ENCODE results near the gene FGF16. TPM values are rescaled to one million over a fixed set of nuclear protein-coding genes. Genes with fewer than 3 reads are reported as not detected.

Gene FGF16
- total and polyA plus RNA-seq, 3 experiments from 2014 or later: not detected

DNA sequence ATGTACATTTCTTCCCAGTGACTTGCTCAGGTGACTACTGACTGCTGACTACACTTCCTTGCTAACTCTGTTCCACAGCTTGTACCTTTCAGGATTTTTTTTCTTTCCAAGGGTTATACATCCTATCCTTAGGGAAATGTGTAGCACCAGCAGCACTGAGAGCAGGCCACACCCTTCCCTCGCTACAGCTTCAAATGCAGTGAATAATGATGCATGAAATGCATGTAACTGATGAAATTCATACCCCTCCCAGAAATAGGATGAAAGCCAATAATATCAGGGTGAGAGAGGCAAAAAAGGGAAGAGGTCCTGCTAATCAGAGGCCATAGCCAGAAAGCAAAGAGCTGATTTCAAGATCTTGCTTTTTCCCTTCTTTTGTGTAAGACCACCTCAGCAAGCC, 6.2 kb upstream of the FGF16 start:
- H3K9me3 ChIP-seq (ENCODE audit: low read length): no peaks in the 10 kb centered on the region
- POLR2A ChIA-PET: no interaction called here

DNA sequence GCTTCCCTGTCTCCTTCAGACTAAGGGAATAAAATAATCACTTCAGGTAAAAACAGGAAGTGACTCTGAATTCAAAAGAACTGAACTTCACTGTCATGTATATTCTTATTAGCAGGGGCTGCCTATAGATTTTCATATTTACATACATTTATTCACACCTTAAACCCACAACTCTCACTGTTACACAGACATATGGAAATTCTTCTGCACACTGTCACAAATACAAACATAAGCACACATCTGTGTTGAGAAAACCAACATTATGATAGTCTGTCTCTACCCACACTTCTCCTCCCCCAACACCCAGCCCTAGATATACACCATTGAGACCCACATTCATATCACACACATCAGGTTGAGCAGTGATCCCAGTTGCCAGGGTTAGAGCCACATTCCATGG, 5.7 kb upstream of the FGF16 start:
- Histone ChIP-seq H3K9me3 (ENCODE audit: low read length) (no peaks in the 10 kb centered on the region), H3K36me3 (ENCODE audit: insufficient read depth, low read length) (no peaks in the 10 kb centered on the region), H3K27ac (ENCODE audit: low read depth, low read length) (no peak overlapping the region), H3K4me3 (ENCODE audit: low read length) (no peak overlapping the region), H3K4me1 (ENCODE audit: insufficient read depth, low read length) (no peaks in the 10 kb centered on the region), H3K27me3 (ENCODE audit: insufficient read depth, low read length, poor library complexity, severe bottlenecking) (no peaks in the 10 kb centered on the region)
- H3K27me3 Mint-ChIP-seq: peaks cover 9 to 23% of the 10 kb centered on the region in 2 donors
- H3K4me1 Mint-ChIP-seq: peaks cover 3 to 6% (median 4%) of the 10 kb centered on the region in 3 donors
- POLR2A ChIA-PET: no interaction called here
- H3K27ac Mint-ChIP-seq: no peak overlapping the region
- no peaks in the 10 kb centered on the region for H3K36me3 Mint-ChIP-seq
- H3K4me3 Mint-ChIP-seq: no peak overlapping the region
- no peak for DNase-seq
- CTCF ChIA-PET: no interaction called here
- H3K9me3 Mint-ChIP-seq: no peaks in the 10 kb centered on the region

More for the DNA sequence above, 6.2 kb upstream of the FGF16 start:
- no peak for DNase-seq
- Mint-ChIP-seq H3K36me3 (no peaks in the 10 kb centered on the region), H3K4me1 (peaks cover 0 to 3% (median 2%) of the 10 kb centered on the region in 3 donors), H3K9me3 (no peaks in the 10 kb centered on the region), H3K27me3 (peaks cover 9 to 23% of the 10 kb centered on the region in 2 donors), H3K4me3 (no peak overlapping the region), H3K27ac (no peak overlapping the region)
- H3K27ac ChIP-seq (ENCODE audit: low read depth, low read length): no peak overlapping the region
- H3K4me3 ChIP-seq (ENCODE audit: low read length): no peak overlapping the region
- H3K27me3 ChIP-seq (ENCODE audit: insufficient read depth, low read length, poor library complexity, severe bottlenecking): no peaks in the 10 kb centered on the region
- no peaks in the 10 kb centered on the region for H3K36me3 ChIP-seq (ENCODE audit: insufficient read depth, low read length)
- CTCF ChIA-PET: no interaction called here
- no peaks in the 10 kb centered on the region for H3K4me1 ChIP-seq (ENCODE audit: insufficient read depth, low read length)

GRCh38 chrX:77442728-77443127, 4.5 kb upstream of the FGF16 start:
- Histone ChIP-seq H3K36me3 (ENCODE audit: insufficient read depth, low read length) (no peaks in the 10 kb centered on the region), H3K4me3 (ENCODE audit: low read length) (no peak overlapping the region), H3K9me3 (ENCODE audit: low read length) (no peaks in the 10 kb centered on the region), H3K4me1 (ENCODE audit: insufficient read depth, low read length) (no peaks in the 10 kb centered on the region), H3K27ac (ENCODE audit: low read depth, low read length) (no peak overlapping the region), H3K27me3 (ENCODE audit: insufficient read depth, low read length, poor library complexity, severe bottlenecking) (no peaks in the 10 kb centered on the region)
- CTCF ChIA-PET: no interaction called here
- H3K27me3 Mint-ChIP-seq: peaks cover 15 to 23% of the 10 kb centered on the region in 2 donors
- H3K9me3 Mint-ChIP-seq: no peaks in the 10 kb centered on the region
- H3K36me3 Mint-ChIP-seq: no peaks in the 10 kb centered on the region
- H3K4me3 Mint-ChIP-seq: no peak overlapping the region
- no peak for DNase-seq
- H3K4me1 Mint-ChIP-seq: peaks cover 7 to 15% (median 11%) of the 10 kb centered on the region in 3 donors
- H3K27ac Mint-ChIP-seq: no peak overlapping the region
- POLR2A ChIA-PET: no interaction called here

GRCh38 chrX:77444075-77444474, 3.1 kb upstream of the FGF16 start:
- peaks cover 20 to 28% of the 10 kb centered on the region in 2 donors for H3K27me3 Mint-ChIP-seq
- POLR2A ChIA-PET: no interaction called here

GRCh38 chrX:77444545-77444944, 2.6 kb upstream of the FGF16 start:
- Histone ChIP-seq H3K27me3 (ENCODE audit: insufficient read depth, low read length, poor library complexity, severe bottlenecking) (no peaks in the 10 kb centered on the region), H3K9me3 (ENCODE audit: low read length) (no peaks in the 10 kb centered on the region), H3K4me3 (ENCODE audit: low read length) (no peak overlapping the region), H3K4me1 (ENCODE audit: insufficient read depth, low read length) (no peaks in the 10 kb centered on the region), H3K36me3 (ENCODE audit: insufficient read depth, low read length) (no peaks in the 10 kb centered on the region), H3K27ac (ENCODE audit: low read depth, low read length) (no peak overlapping the region)
- ChIA-PET POLR2A (no interaction called here), CTCF (no interaction called here)
- no peak overlapping the region for H3K4me3 Mint-ChIP-seq
- DNase-seq: no peak
- no peak overlapping the region for H3K27ac Mint-ChIP-seq
- H3K36me3 Mint-ChIP-seq: no peaks in the 10 kb centered on the region
- peaks cover 7 to 19% (median 11%) of the 10 kb centered on the region in 3 donors for H3K4me1 Mint-ChIP-seq
- no peaks in the 10 kb centered on the region for H3K9me3 Mint-ChIP-seq
- peaks cover 20 to 29% of the 10 kb centered on the region in 2 donors for H3K27me3 Mint-ChIP-seq

More at GRCh38 chrX:77444075-77444474, 3.1 kb upstream of the FGF16 start:
- H3K4me1 Mint-ChIP-seq: peaks cover 7 to 19% (median 11%) of the 10 kb centered on the region in 3 donors
- no peak overlapping the region for H3K27ac Mint-ChIP-seq
- Histone ChIP-seq H3K27ac (ENCODE audit: low read depth, low read length) (no peak overlapping the region), H3K36me3 (ENCODE audit: insufficient read depth, low read length) (no peaks in the 10 kb centered on the region), H3K4me3 (ENCODE audit: low read length) (no peak overlapping the region), H3K9me3 (ENCODE audit: low read length) (no peaks in the 10 kb centered on the region), H3K27me3 (ENCODE audit: insufficient read depth, low read length, poor library complexity, severe bottlenecking) (no peaks in the 10 kb centered on the region), H3K4me1 (ENCODE audit: insufficient read depth, low read length) (no peaks in the 10 kb centered on the region)
- H3K36me3 Mint-ChIP-seq: no peaks in the 10 kb centered on the region
- H3K4me3 Mint-ChIP-seq: no peak overlapping the region
- CTCF ChIA-PET: no interaction called here
- no peak for DNase-seq
- no peaks in the 10 kb centered on the region for H3K9me3 Mint-ChIP-seq

DNA sequence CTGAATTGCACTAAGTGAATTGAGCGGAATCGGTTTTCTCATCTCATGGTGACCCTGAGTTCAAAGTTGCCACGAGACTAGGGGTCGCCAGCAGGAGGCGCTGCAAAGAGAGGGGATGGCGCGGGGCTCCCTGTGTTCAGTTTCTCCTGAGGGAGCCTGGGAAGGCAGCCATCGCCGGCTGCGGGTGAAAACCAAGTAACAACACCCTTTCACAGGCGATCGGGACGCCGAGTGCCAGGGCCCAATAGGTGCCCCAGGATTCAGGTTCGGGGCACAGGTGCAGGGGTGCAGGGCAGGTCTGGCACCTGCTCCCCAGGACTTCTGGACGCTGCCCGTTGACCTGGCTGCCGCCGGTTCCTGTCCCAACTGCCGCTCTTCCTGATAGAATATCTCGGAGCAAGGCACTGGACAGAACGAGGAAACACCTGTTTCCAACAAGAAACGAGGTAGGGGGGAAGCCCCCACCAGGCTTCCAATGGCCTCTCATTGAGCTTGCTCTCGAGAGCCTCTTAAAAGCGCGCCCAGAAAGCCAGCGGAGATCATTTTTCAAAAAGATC, 1.1 kb upstream of the FGF16 start:
- Mint-ChIP-seq H3K27me3 (peaks cover 15 to 29% of the 10 kb centered on the region in 2 donors), H3K4me3 (peak overlapping the region; percentile 37 to 78 (median 73)), H3K27ac (no peak overlapping the region), H3K4me1 (peaks cover 7 to 19% (median 11%) of the 10 kb centered on the region in 3 donors), H3K9me3 (no peaks in the 10 kb centered on the region), H3K36me3 (no peaks in the 10 kb centered on the region)
- H3K9me3 ChIP-seq (ENCODE audit: low read length): no peaks in the 10 kb centered on the region
- H3K27ac ChIP-seq (ENCODE audit: low read depth, low read length): no peak overlapping the region
- ChIA-PET CTCF (interaction anchor here (0.9 kb wide), 1 partner anchor 15 kb away, joined by 3 read pairs; no protein-coding TSS in a partner anchor), POLR2A (no interaction called here)
- H3K27me3 ChIP-seq (ENCODE audit: insufficient read depth, low read length, poor library complexity, severe bottlenecking): no peaks in the 10 kb centered on the region
- no peaks in the 10 kb centered on the region for H3K4me1 ChIP-seq (ENCODE audit: insufficient read depth, low read length)
- DNase-seq: no peak
- H3K36me3 ChIP-seq (ENCODE audit: insufficient read depth, low read length): no peaks in the 10 kb centered on the region
- peak overlapping the region; percentile 22 for H3K4me3 ChIP-seq (ENCODE audit: low read length)

GRCh38 chrX:77447653-77448569, 722 bp downstream of the FGF16 start:
- no peaks in the 10 kb centered on the region for H3K36me3 Mint-ChIP-seq
- no peaks in the 10 kb centered on the region for H3K4me1 ChIP-seq (ENCODE audit: insufficient read depth, low read length)
- H3K9me3 Mint-ChIP-seq: no peaks in the 10 kb centered on the region
- no peak overlapping the region for H3K4me3 ChIP-seq (ENCODE audit: low read length)
- H3K36me3 ChIP-seq (ENCODE audit: insufficient read depth, low read length): no peaks in the 10 kb centered on the region
- H3K27ac ChIP-seq (ENCODE audit: low read depth, low read length): no peak overlapping the region
- no peak overlapping the region for H3K27ac Mint-ChIP-seq
- peak overlapping the region in 5 of 7 donors; percentile 12 to 62 (median 32) for H3K4me3 Mint-ChIP-seq
- DNase-seq: no peak
- POLR2A ChIA-PET: no interaction called here
- peaks cover 7 to 19% (median 11%) of the 10 kb centered on the region in 3 donors for H3K4me1 Mint-ChIP-seq
- H3K27me3 ChIP-seq (ENCODE audit: insufficient read depth, low read length, poor library complexity, severe bottlenecking): no peaks in the 10 kb centered on the region
- CTCF ChIA-PET: no interaction called here
- no peaks in the 10 kb centered on the region for H3K9me3 ChIP-seq (ENCODE audit: low read length)
- peaks cover 17 to 24% of the 10 kb centered on the region in 2 donors for H3K27me3 Mint-ChIP-seq

- DNase-seq: no peak
- Mint-ChIP-seq H3K36me3 (no peaks in the 10 kb centered on the region), H3K9me3 (no peaks in the 10 kb centered on the region), H3K4me1 (peaks cover 7 to 19% (median 11%) of the 10 kb centered on the region in 3 donors), H3K4me3 (no peak overlapping the region), H3K27ac (no peak overlapping the region), H3K27me3 (peaks cover 10 to 17% of the 10 kb centered on the region in 2 donors)
- H3K4me3 ChIP-seq (ENCODE audit: low read length): no peak overlapping the region
- no peak overlapping the region for H3K27ac ChIP-seq (ENCODE audit: low read depth, low read length)
- POLR2A ChIA-PET: no interaction called here
- H3K36me3 ChIP-seq (ENCODE audit: insufficient read depth, low read length): no peaks in the 10 kb centered on the region
- no peaks in the 10 kb centered on the region for H3K9me3 ChIP-seq (ENCODE audit: low read length)
- H3K4me1 ChIP-seq (ENCODE audit: insufficient read depth, low read length): no peaks in the 10 kb centered on the region
- H3K27me3 ChIP-seq (ENCODE audit: insufficient read depth, low read length, poor library complexity, severe bottlenecking): no peaks in the 10 kb centered on the region
- CTCF ChIA-PET: no interaction called here
These were observed 3.2 kb downstream of the FGF16 start for GRCh38 chrX:77450415-77450814.
